Measurements from ENCODE around the gene OAS3. TPM values are rescaled to one million over a fixed set of nuclear protein-coding genes. Genes with fewer than 3 reads are reported as not detected.
"Not testable (repeated sequence)": the region's sequence is repeated elsewhere in the genome, so short reads cannot be mapped to it uniquely, and the experiment has no call there.

Gene OAS3
- total and polyA plus RNA-seq, 2 experiments from 2014 or later = 0.22 to 0.35 TPM

- H3K4me2 ChIP-seq (ENCODE audit: unreplicated experiment) = no peak overlapping the region
- H3K9me3 ChIP-seq (ENCODE audit: low read depth) = peaks cover 8% of the 10 kb centered on the region
- H3K4me3 ChIP-seq = no peak overlapping the region
- no peaks in the 10 kb centered on the region for H3K9me2 ChIP-seq (ENCODE audit: insufficient read depth)
- H3K4me1 ChIP-seq (ENCODE audit: insufficient read depth) = no peaks in the 10 kb centered on the region
- H3K27ac ChIP-seq = no peak overlapping the region
- H2AFZ ChIP-seq = no peak overlapping the region
- in situ Hi-C loops (cut with MboI) = no loop called here
- no peaks in the 10 kb centered on the region for H3F3A ChIP-seq (ENCODE audit: insufficient read depth)
- H3K79me2 ChIP-seq (ENCODE audit: insufficient read depth) = no peaks in the 10 kb centered on the region
- H4K20me1 ChIP-seq (ENCODE audit: insufficient read depth) = no peaks in the 10 kb centered on the region
- H3K9ac ChIP-seq = no peak overlapping the region
- WGBS, 2 experiments (ENCODE audit: low coverage in 1 of 2, low lambda C conversion rate in 2 of 2, missing lambda C conversion rate in 2 of 2) = 67 to 70% methylated on average over 5 of the region's 5 CpGs
- TF ChIP-seq EZH2phosphoT487 (IDR thresholded peaks at IDR 0.05; ENCODE audit: insufficient read depth, low read depth) (no peak), EZH2 (IDR thresholded peaks at IDR 0.05; ENCODE audit: insufficient read depth, poor library complexity, severe bottlenecking) (no peak)
- H3K36me3 ChIP-seq (ENCODE audit: low read depth) = no peaks in the 10 kb centered on the region
- H3K27me3 ChIP-seq (replicated peaks; ENCODE audit: insufficient read depth) = no peaks in the 10 kb centered on the region; the same call in 1 of the 2 replicates
- no peak for DNase-seq
Measured at GRCh38 chr12:112916270-112916669, 22.0 kb upstream of the OAS3 start.

- no peak overlapping the region for H3K27ac ChIP-seq
- in situ Hi-C loops (cut with MboI) = no loop called here
- H4K20me1 ChIP-seq (ENCODE audit: insufficient read depth) = no peaks in the 10 kb centered on the region
- no peaks in the 10 kb centered on the region for H3K9me2 ChIP-seq (ENCODE audit: insufficient read depth)
- H3K9me3 ChIP-seq (ENCODE audit: low read depth) = no peaks in the 10 kb centered on the region
- no peaks in the 10 kb centered on the region for H3K4me1 ChIP-seq (ENCODE audit: insufficient read depth)
- no peak overlapping the region for H3K4me3 ChIP-seq
- 35 to 41% methylated on average over 6 of the region's 6 CpGs for WGBS, 2 experiments (ENCODE audit: low coverage in 1 of 2, low lambda C conversion rate in 2 of 2, missing lambda C conversion rate in 2 of 2)
- H2AFZ ChIP-seq = no peak overlapping the region
- no peaks in the 10 kb centered on the region for H3F3A ChIP-seq (ENCODE audit: insufficient read depth)
- no peak for DNase-seq
- H3K79me2 ChIP-seq (ENCODE audit: insufficient read depth) = no peaks in the 10 kb centered on the region
- H3K4me2 ChIP-seq (ENCODE audit: unreplicated experiment) = no peak overlapping the region
- peaks cover 3% of the 10 kb centered on the region; the same call in 1 of the 2 replicates for H3K27me3 ChIP-seq (replicated peaks; ENCODE audit: insufficient read depth)
- no peak overlapping the region for H3K9ac ChIP-seq
- no peak for TF ChIP-seq EZH2 (IDR thresholded peaks at IDR 0.05; ENCODE audit: insufficient read depth, poor library complexity, severe bottlenecking)
- TF ChIP-seq EZH2phosphoT487 (IDR thresholded peaks at IDR 0.05; ENCODE audit: insufficient read depth, low read depth) = no peak
- no peaks in the 10 kb centered on the region for H3K36me3 ChIP-seq (ENCODE audit: low read depth)
Measured at GRCh38 chr12:112919121-112919520, 19.2 kb upstream of the OAS3 start.

- in situ Hi-C loops (cut with MboI) = no loop called here
- no peak overlapping the region for H3K9ac ChIP-seq
- H3K36me3 ChIP-seq (ENCODE audit: low read depth) = no peaks in the 10 kb centered on the region
- peaks cover 8% of the 10 kb centered on the region for H3K27me3 ChIP-seq (replicated peaks; ENCODE audit: insufficient read depth)
- no peaks in the 10 kb centered on the region for H3K9me2 ChIP-seq (ENCODE audit: insufficient read depth)
- H3K4me1 ChIP-seq (ENCODE audit: insufficient read depth) = no peaks in the 10 kb centered on the region
- H3K79me2 ChIP-seq (ENCODE audit: insufficient read depth) = no peaks in the 10 kb centered on the region
- WGBS, 2 experiments (ENCODE audit: low coverage in 1 of 2, low lambda C conversion rate in 2 of 2, missing lambda C conversion rate in 2 of 2) = 8 to 14% methylated on average over 6 to 7 of the region's 7 CpGs
- DNase-seq = no peak
- TF ChIP-seq EZH2 (IDR thresholded peaks at IDR 0.05; ENCODE audit: insufficient read depth, poor library complexity, severe bottlenecking) = no peak
- no peak for TF ChIP-seq EZH2phosphoT487 (IDR thresholded peaks at IDR 0.05; ENCODE audit: insufficient read depth, low read depth)
- H2AFZ ChIP-seq = no peak overlapping the region
- H3K27ac ChIP-seq = no peak overlapping the region
- H3K4me3 ChIP-seq = no peak overlapping the region
- H3K9me3 ChIP-seq (ENCODE audit: low read depth) = no peaks in the 10 kb centered on the region
- no peaks in the 10 kb centered on the region for H4K20me1 ChIP-seq (ENCODE audit: insufficient read depth)
- H3K4me2 ChIP-seq (ENCODE audit: unreplicated experiment) = no peak overlapping the region
- H3F3A ChIP-seq (ENCODE audit: insufficient read depth) = no peaks in the 10 kb centered on the region
Measured at GRCh38 chr12:112924986-112925385, 13.3 kb upstream of the OAS3 start.

- H3K36me3 ChIP-seq (ENCODE audit: low read depth); H3K4me1 ChIP-seq (ENCODE audit: insufficient read depth); H3K9me3 ChIP-seq (ENCODE audit: low read depth); DNase-seq; H3K9me2 ChIP-seq (ENCODE audit: insufficient read depth); H3K4me3 ChIP-seq; H3K79me2 ChIP-seq (ENCODE audit: insufficient read depth); H2AFZ ChIP-seq; H3K27ac ChIP-seq; H3K27me3 ChIP-seq (replicated peaks; ENCODE audit: insufficient read depth); H4K20me1 ChIP-seq (ENCODE audit: insufficient read depth); H3K9ac ChIP-seq; in situ Hi-C loops (cut with MboI); H3F3A ChIP-seq (ENCODE audit: insufficient read depth); H3K4me2 ChIP-seq (ENCODE audit: unreplicated experiment): not testable (repeated sequence)
- WGBS, 2 experiments (ENCODE audit: low coverage in 1 of 2, low lambda C conversion rate in 2 of 2, missing lambda C conversion rate in 2 of 2) = 48 to 55% methylated on average over 7 of the region's 7 CpGs
Measured at GRCh38 chr12:112926416-112927033, 11.7 kb upstream of the OAS3 start.

- Histone ChIP-seq H3K4me1 (ENCODE audit: insufficient read depth) (no peaks in the 10 kb centered on the region), H3K4me3 (no peak overlapping the region), H3F3A (ENCODE audit: insufficient read depth) (no peaks in the 10 kb centered on the region), H3K27ac (no peak overlapping the region), H2AFZ (no peak overlapping the region), H3K4me2 (ENCODE audit: unreplicated experiment) (no peak overlapping the region), H3K79me2 (ENCODE audit: insufficient read depth) (no peaks in the 10 kb centered on the region), H3K9me2 (ENCODE audit: insufficient read depth) (no peaks in the 10 kb centered on the region), H4K20me1 (ENCODE audit: insufficient read depth) (no peaks in the 10 kb centered on the region), H3K9me3 (ENCODE audit: low read depth) (no peaks in the 10 kb centered on the region), H3K36me3 (ENCODE audit: low read depth) (no peaks in the 10 kb centered on the region), H3K9ac (no peak overlapping the region), H3K27me3 (replicated peaks; ENCODE audit: insufficient read depth) (peaks cover 8% of the 10 kb centered on the region)
- DNase-seq = no peak
- in situ Hi-C loops (cut with MboI) = no loop called here
- whole genome bisulfite sequencing, 2 experiments (ENCODE audit: low coverage in 1 of 2, low lambda C conversion rate in 2 of 2, missing lambda C conversion rate in 2 of 2) = 46 to 58% methylated on average over 3 of the region's 3 CpGs
- TF ChIP-seq EZH2phosphoT487 (IDR thresholded peaks at IDR 0.05; ENCODE audit: insufficient read depth, low read depth) (no peak), EZH2 (IDR thresholded peaks at IDR 0.05; ENCODE audit: insufficient read depth, poor library complexity, severe bottlenecking) (no peak)
Measured at GRCh38 chr12:112927475-112927874, 10.8 kb upstream of the OAS3 start.

All from GM23248 (cell line).